Measurements from ENCODE around the gene PPARD.

- TF ChIP-seq FOXK2 (IDR thresholded peaks at IDR 0.05) (no peak), SP1 (IDR thresholded peaks at IDR 0.05) (no peak), FOXM1 (IDR thresholded peaks at IDR 0.05; ENCODE audit: borderline replicate concordance) (no peak), ARNT (IDR thresholded peaks at IDR 0.05) (no peak)
Observed at GRCh38 chr6:35474942-35475570, 132.7 kb downstream of the PPARD start.
